Hypothalamus (tissue), 51 donors: Measurements from ENCODE around the gene ZSCAN32.

ENCODE experiments used
- DNase-seq, 51 donors: peaks; one replicate each; lab custom pipeline; 2025; lab: John Stamatoyannopoulos, UW

ZSCAN32 gene

GRCh38 chr16:3400779-3401688, at the start of gene ZSCAN32, which contains the start of gene ZNF174:
TSS of gene ZSCAN32 (minus strand) at chr16:3401004. CDS start at chr16:3397557, 3,447 bp downstream.
TSS of gene ZNF174 (plus strand) at chr16:3401215. CDS start at chr16:3402005, 790 bp downstream.
- peak; percentile 87 to 99 (median 98) for DNase-seq

- DNase-seq = peak in 1 of 51 donors; percentile 34
Observed at GRCh38 chr16:3444032-3444388, 43.2 kb upstream of the ZSCAN32 start.

DNA sequence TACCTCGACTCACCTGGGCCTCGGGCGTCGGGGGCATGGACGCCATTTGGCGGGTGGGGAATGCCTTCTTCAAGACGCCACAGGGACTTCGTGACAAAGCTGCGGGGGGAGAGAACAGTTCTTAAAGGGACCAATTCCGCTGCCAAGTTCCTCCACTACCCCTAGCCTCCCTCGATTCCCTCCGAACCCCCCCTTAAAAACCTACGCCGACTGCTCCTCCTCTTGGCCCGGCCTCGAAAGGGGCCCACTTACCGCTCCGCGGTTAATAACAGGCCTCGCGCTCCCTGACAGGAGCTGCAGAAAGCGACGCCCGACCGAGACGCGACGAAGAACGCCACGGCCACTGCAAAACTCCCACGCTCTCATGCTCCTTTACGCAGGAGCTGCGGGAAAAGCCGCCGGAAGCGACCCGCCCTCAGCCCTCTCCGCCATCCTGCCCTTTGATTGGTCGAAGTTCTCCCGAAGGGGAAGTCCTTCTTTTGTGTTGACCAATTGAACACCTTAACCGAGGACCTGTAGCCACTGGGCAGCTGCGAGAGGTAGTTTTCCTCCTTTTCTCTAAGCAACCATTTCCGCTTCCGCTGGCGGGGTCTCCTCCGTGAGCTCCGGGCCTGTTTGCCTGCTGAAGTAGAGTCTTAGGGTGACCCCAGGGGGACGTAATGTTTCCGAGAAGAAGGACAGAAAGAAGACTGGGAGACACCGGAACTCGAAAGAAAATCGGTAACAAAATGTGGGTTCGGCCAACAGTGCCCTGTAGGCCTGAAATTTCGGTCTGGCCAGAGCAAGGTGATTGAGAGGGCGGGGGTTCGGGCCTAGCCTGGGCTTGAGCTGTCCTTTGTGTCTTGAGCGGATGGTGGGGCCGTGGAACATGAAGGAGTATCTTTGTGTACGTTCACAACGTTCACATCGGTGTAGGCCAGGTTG, 42.6 kb upstream of the ZSCAN32 start, which contains the start of the genes NAA60 and ZNF597:
NAA60 (plus strand) TSS at position 573 of the 924 bp plus-strand sequence. CDS start 32,548 bp downstream, outside the sequence.
ZNF597 (minus strand) TSS at position 397 of the 924 bp plus-strand sequence; CDS start at position 46, 351 bp downstream.
- DNase-seq = peak in 48 of 51 donors; percentile 6 to 88 (median 73)

GRCh38 chr16:3439637-3440036, 38.8 kb upstream of the ZSCAN32 start:
- no peak for DNase-seq

- no peak for DNase-seq
Observed at GRCh38 chr16:3434373-3434772, 33.6 kb upstream of the ZSCAN32 start.

- peak in 30 of 51 donors; percentile 2 to 58 (median 27) for DNase-seq
Observed at GRCh38 chr16:3431779-3432219, 31.0 kb upstream of the ZSCAN32 start.

GRCh38 chr16:3413730-3414379, 13.1 kb upstream of the ZSCAN32 start:
- peak in 3 of 51 donors; percentile 1 to 5 (median 3) for DNase-seq

- no peak for DNase-seq
Observed at GRCh38 chr16:3408561-3409197, 7.9 kb upstream of the ZSCAN32 start.

DNA sequence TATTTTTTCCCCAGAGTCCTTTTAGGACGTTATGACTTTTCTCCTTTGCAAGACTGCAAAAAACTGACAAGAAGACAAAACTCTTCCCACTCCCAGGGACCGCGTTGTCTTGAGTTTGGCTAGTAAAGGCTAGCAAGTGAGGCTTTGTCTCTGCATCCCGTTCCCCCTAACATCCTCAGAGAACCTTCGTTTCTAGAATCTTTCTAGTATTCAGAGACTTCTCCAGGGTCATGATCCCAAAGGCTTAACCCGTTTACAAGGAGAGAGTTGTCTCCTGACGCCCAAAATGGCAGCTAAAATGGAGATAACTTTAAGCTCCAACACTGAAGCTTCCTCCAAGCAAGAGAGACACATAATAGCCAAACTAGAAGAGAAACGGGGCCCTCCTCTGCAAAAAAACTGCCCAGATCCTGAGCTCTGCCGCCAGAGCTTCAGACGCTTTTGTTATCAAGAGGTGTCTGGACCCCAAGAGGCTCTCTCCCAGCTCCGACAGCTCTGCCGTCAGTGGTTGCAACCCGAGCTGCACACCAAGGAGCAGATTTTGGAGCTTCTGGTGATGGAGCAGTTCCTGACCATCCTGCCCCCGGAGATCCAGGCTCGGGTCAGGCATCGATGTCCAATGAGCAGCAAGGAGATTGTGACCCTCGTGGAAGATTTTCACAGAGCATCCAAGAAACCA, 1.1 kb upstream of the ZSCAN32 start:
- peak in 1 of 51 donors; percentile 3 for DNase-seq

DNA sequence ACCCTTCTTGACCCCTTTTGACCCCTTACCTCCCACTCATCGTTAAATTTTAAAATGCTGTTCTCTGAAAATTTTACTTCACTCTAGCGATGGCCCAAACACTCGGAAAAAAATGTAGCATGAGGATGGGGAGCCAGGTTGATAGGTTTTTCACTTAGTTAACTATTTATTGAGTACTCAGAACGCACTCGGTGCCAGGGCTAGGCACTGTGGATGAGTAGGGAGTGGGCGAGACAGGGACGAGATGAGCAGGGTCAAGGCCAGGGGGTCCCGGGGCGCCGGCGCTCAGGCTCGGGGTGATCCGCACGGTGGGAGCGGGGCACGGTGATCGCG, 392 bp downstream of the ZSCAN32 start:
- DNase-seq = no peak

- no peak for DNase-seq
Observed at GRCh38 chr16:3389663-3390338, 11.0 kb downstream of the ZSCAN32 start.

- no peak for DNase-seq
Observed at GRCh38 chr16:3388325-3388724, 12.5 kb downstream of the ZSCAN32 start.

- no peak for DNase-seq
Observed at GRCh38 chr16:3383045-3383448, 17.8 kb downstream of the ZSCAN32 start.

GRCh38 chr16:3377917-3378316, 22.9 kb downstream of the ZSCAN32 start:
- DNase-seq = no peak

DNA sequence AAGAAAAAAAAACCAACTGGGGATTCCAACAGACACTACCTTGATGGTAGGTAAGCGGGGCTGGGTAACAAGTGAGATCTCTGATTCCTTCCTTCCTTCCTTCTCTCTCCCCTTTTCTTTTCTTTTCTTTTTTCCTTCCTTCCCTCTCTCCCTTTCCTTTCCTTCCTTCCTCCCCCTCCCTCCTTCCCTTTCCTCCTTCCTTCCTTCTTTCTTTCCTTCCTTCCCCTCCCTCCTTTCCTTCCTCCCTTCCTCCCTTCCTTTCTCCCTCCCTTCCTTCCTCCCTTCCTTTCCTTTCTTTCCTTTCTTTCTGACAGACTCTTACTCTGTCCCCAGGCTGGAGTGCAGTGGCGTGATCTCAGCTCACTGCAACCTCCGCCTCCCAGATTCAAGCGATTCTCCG, 25.1 kb downstream of the ZSCAN32 start:
- DNase-seq = no peak

DNA sequence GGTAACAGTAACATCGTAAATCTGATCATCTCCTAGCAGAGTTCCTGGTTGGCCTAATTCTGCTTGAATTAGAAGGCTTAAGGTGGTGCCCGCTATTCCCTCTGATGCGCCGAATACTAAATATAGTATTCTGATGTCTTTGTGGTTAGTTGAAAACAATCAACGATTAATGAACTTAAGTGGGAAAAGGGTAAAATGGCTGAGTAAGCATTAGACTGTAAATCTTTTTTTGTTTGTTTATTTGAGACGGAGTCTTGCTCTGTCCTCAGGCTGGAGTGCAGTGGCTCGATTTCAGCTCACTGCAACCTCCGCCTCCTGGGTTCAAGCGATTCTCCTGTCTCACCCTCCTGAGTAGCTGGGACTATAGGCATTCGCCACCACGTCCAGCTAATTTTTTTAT, 31.7 kb downstream of the ZSCAN32 start:
- no peak for DNase-seq

DNA sequence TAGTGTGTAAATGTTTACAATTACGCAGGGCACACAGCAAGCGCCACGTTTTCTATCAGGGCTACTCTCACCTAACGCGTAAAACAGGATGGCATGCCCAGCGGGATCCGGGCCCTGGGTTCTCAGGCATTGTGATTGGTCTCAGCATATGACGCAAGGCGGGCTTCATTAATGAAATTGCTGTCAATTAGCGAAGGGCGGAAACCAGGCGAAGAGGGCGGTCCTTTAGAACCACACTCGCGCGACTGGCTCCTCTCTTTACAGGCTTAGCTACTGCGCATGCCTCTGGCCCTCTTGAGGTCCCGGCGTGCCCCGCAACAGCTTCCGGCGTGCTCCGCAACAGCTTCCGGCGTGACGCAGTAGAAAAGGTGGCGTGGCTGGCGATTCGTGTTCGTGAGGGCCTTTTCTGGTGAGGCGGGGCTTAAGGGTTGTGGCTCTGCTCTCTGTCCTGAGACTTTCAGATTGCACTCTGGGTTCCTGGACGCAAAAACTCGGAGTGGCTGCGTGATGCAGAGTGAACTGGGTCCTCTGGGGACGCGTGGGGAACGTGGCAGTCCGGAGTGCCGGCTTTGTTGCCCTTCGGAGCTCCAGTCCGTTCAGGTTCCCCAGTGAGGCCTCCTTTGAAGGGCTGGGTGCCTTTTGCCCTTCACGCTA, 35.9 kb downstream of the ZSCAN32 start:
- peak; percentile 19 to 95 (median 86) for DNase-seq

DNA sequence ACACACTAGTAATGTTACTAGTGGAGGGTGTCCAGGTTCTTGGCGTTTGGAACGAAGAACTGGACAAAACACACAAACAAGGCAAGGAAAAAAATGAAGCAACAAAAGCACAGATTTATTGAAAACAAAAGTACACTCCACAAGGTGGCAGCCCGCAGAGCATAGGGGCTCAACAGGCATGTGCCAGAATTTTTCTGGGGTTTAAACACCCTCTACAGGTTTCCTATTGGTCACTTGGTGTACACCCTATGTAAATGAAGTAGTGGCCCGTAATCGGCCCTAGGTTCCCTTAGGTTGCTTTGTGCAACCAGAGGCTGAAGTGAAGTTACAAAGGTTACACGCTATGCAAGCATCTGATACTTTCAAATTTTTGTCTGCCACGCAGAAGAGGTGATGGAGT, 37.0 kb downstream of the ZSCAN32 start:
- DNase-seq = no peak
